Esophagus muscularis mucosa (tissue), 4 donors: ENCODE data around the gene EVC. TPM values are rescaled to one million over a fixed set of nuclear protein-coding genes. Genes with fewer than 3 reads are reported as not detected.

Experiments
- DNase-seq: peaks from one replicate; pipeline ENCODE4 v3.0.0-alpha.2; 2017; ENCODE audit errors: extremely low spot score
- H3K27ac ChIP-seq, 4 donors: fragments of 200-600 bp; sonication (generic); replicated peaks in 1 of 4; 1 replicate in 3 of 4; 2 replicates in 1 of 4; pipeline ENCODE4 v1.5.1; 2016 to 2019; ENCODE audit warnings: mild to moderate bottlenecking in 1 of 4
- H3K27me3 ChIP-seq, 4 donors: fragments of 200-600 bp; sonication (generic); one replicate each; pipeline versions ENCODE4 v1.5.1 to v1.6.0; 2016 to 2019
- H3K36me3 ChIP-seq, 4 donors: fragments of 200-600 bp; sonication (generic); one replicate each; pipeline ENCODE4 v1.5.1; 2016 to 2019
- H3K4me1 ChIP-seq, 4 donors: fragments of 200-600 bp; sonication (generic); one replicate each; pipeline ENCODE4 v1.5.1; 2016 to 2019
- H3K4me3 ChIP-seq, 4 donors: fragments of 200-600 bp; sonication (generic); 1 replicate in 2 of 4; 2 replicates in 2 of 4; pipeline ENCODE4 v1.5.1; 2016 to 2019; ENCODE audit warnings: mild to moderate bottlenecking in 4 of 4, moderate library complexity in 1 of 4
- H3K9me3 ChIP-seq, 4 donors: fragments of 200-600 bp; sonication (generic); 1 replicate in 3 of 4; 2 replicates in 1 of 4; pipeline ENCODE4 v1.5.1; 2016 to 2019
- EP300 ChIP-seq: sonication (generic); formaldehyde crosslinking; IDR thresholded peaks from one replicate; pipeline ENCODE4 v1.6.1; 2017; ENCODE audit warnings: antibody characterized with exemption
- POLR2A ChIP-seq: fragments of 450-650 bp; IDR thresholded peaks from one replicate; pipeline ENCODE4 v1.6.1; 2017; ENCODE audit warnings: antibody characterized with exemption, moderate library complexity, mild to moderate bottlenecking, low read depth
- POLR2AphosphoS5 ChIP-seq, 2 donors: sonication (generic); formaldehyde crosslinking; IDR thresholded peaks; one replicate each; pipeline ENCODE4 v1.6.1; 2017; ENCODE audit warnings: antibody characterized with exemption in 2 of 2
- WGBS: methylation state at CpG from one replicate; pipeline ENCODE4 v1.1.5; 2018; 5-methylcytosine and 5-hydroxymethylcytosine counted together
- intact Hi-C: fragments of 100-400 bp; cut with DNase I; formaldehyde crosslinking; loops from one replicate; pipeline ENCODE4 v1.15.1; 2023
- total RNA-seq, 4 donors: library from RNA; depleted of rRNA; stranded (reverse); fragments of >200 nt; gene quantifications; one replicate each; pipeline versions ENCODE4 v1.1.0 to v1.2.1, GENCODE V29; 2016
- TF ChIP-seq, protein P1 (sequence below), 3 experiments: fragments of 200-600 bp in 2 of 3; fragments of 450-650 bp in 1 of 3; sonication (generic) in 2 of 3; IDR thresholded peaks; one replicate each; pipeline ENCODE4 v1.5.1; 2017 to 2019; ENCODE audit warnings: antibody characterized with exemption in 3 of 3, mild to moderate bottlenecking in 2 of 3, moderate library complexity in 1 of 3

The EVC gene
- total RNA-seq, 4 donors from 2014 or later = 25.7 to 59.6 (median 44.2) TPM

DNA sequence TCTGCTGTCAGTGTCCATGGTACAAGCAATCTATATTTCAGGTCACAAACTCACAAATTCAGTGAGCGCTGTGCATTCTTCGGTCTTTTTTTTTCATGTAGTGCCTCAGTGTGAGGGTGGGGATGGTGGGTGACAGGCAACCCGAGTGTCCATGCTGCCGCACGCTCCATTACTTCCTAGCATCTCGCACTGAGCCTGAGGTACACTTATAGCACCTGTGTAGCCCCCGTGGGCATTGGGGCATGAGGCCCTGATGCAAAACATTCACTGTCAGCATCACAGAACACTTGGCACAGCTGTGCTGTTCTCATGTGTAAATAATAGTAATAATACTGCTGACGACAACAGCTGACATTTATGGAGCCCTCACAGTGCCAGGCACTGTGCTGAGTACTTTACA, 34.2 kb upstream of the EVC start:
- H3K27ac ChIP-seq = no peak overlapping the region
- no peaks in the 10 kb centered on the region for H3K4me1 ChIP-seq
- intact Hi-C loops = no loop called here
- H3K4me3 ChIP-seq = no peak overlapping the region
- no peaks in the 10 kb centered on the region for H3K27me3 ChIP-seq
- no peaks in the 10 kb centered on the region for H3K9me3 ChIP-seq
- TF ChIP-seq EP300 = no peak
- TF ChIP-seq, protein P1, sequence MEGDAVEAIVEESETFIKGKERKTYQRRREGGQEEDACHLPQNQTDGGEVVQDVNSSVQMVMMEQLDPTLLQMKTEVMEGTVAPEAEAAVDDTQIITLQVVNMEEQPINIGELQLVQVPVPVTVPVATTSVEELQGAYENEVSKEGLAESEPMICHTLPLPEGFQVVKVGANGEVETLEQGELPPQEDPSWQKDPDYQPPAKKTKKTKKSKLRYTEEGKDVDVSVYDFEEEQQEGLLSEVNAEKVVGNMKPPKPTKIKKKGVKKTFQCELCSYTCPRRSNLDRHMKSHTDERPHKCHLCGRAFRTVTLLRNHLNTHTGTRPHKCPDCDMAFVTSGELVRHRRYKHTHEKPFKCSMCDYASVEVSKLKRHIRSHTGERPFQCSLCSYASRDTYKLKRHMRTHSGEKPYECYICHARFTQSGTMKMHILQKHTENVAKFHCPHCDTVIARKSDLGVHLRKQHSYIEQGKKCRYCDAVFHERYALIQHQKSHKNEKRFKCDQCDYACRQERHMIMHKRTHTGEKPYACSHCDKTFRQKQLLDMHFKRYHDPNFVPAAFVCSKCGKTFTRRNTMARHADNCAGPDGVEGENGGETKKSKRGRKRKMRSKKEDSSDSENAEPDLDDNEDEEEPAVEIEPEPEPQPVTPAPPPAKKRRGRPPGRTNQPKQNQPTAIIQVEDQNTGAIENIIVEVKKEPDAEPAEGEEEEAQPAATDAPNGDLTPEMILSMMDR (IDR thresholded peaks at IDR 0.05) = no peak
- no peak for TF ChIP-seq POLR2AphosphoS5 (IDR thresholded peaks at IDR 0.05)
- TF ChIP-seq POLR2A = no peak
- peaks cover 5 to 93% (median 53%) of the 10 kb centered on the region in 4 donors for H3K36me3 ChIP-seq
- DNase-seq = no peak
- 92% methylated on average over 8 of the region's 8 CpGs for WGBS

DNA sequence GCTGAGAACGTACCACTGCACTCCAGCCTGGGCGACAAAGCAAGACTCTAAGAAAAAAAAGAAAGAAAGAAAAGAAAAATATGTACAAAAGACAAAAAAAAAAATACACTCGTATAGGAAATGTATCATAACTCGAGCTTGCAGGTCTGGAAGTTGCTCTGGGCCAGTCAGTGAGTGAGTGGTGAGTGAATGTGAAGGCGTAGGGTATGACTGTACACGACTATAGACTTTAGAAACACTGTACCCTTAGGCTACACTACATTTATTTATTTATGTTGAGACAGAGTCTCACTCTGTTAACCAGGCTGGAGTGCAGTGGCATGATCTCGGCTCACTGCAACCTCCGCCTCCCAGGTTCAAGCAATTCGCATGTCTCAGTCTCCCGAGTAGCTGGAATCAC, 32.0 kb upstream of the EVC start:
- peaks cover 5 to 92% (median 60%) of the 10 kb centered on the region in 4 donors for H3K36me3 ChIP-seq
- TF ChIP-seq EP300 (no peak), POLR2AphosphoS5 (IDR thresholded peaks at IDR 0.05) (no peak), POLR2A (no peak)
- TF ChIP-seq, protein P1 (IDR thresholded peaks at IDR 0.05) = no peak
- no peak for DNase-seq
- whole genome bisulfite sequencing = 90% methylated on average over 10 of the region's 10 CpGs
- no peaks in the 10 kb centered on the region for H3K27me3 ChIP-seq
- intact Hi-C loops = no loop called here
- no peak overlapping the region for H3K4me3 ChIP-seq
- no peaks in the 10 kb centered on the region for H3K4me1 ChIP-seq
- no peaks in the 10 kb centered on the region for H3K9me3 ChIP-seq
- H3K27ac ChIP-seq = no peak overlapping the region

DNA sequence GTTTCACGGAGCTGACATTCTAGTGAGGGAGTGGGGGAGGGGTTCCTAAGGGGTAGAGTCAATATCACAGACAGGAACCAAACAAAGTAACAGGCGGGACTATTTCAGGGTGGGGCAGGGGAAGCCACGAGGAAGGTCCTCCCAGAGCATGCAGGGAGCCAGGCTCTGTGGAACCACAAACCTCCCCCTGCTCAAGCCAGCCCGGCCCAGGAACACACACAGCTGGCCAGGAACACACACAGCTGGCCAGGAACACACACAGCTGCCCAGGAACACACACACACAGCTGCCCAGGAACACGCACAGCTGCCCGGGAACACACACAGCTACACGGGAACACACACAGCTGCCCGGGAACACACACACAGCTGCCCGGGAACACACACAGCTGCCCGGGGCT, 27.4 kb upstream of the EVC start:
- H3K4me3 ChIP-seq = no peak overlapping the region
- H3K27me3 ChIP-seq = no peaks in the 10 kb centered on the region
- intact Hi-C loops = no loop called here
- H3K27ac ChIP-seq = no peak overlapping the region
- WGBS = 61% methylated on average over 9 of the region's 10 CpGs
- H3K4me1 ChIP-seq = no peaks in the 10 kb centered on the region
- no peak for DNase-seq
- TF ChIP-seq POLR2AphosphoS5 (IDR thresholded peaks at IDR 0.05) (no peak), EP300 (no peak), POLR2A (no peak)
- TF ChIP-seq, protein P1 (IDR thresholded peaks at IDR 0.05) = no peak
- peaks cover 18 to 96% (median 64%) of the 10 kb centered on the region in 4 donors for H3K36me3 ChIP-seq
- peaks cover 0 to 5% (median 0%) of the 10 kb centered on the region in 4 donors for H3K9me3 ChIP-seq

DNA sequence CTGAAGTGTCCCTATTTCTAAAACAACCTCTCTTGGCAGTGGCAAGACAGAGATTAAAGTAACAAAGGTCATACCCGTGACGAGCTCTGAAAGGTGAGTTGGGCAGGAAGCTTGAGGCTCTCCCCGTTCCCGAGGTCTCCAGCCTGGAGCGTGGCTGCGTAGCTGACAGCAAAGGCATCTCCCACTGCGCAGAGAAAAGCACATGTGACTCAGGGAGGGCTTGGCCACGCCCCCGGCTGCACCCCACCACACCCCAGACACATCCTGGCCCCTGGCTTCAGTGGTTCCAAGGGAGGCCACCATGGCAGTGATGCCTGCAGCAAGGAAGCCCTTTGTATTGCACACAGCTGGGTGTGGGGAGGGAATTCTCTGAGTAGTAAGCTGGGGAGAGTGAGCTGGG, 25.7 kb upstream of the EVC start:
- no peak for DNase-seq
- H3K4me3 ChIP-seq = no peak overlapping the region
- no peaks in the 10 kb centered on the region for H3K27me3 ChIP-seq
- peaks cover 0 to 5% (median 0%) of the 10 kb centered on the region in 4 donors for H3K9me3 ChIP-seq
- peaks cover 18 to 99% (median 71%) of the 10 kb centered on the region in 4 donors for H3K36me3 ChIP-seq
- no peak for TF ChIP-seq EP300
- TF ChIP-seq, protein P1 (IDR thresholded peaks at IDR 0.05) = no peak
- TF ChIP-seq POLR2AphosphoS5 (IDR thresholded peaks at IDR 0.05) = no peak
- TF ChIP-seq POLR2A = no peak
- WGBS = 99% methylated on average over 8 of the region's 9 CpGs
- intact Hi-C loops = no loop called here
- H3K27ac ChIP-seq = no peak overlapping the region
- H3K4me1 ChIP-seq = no peaks in the 10 kb centered on the region

DNA sequence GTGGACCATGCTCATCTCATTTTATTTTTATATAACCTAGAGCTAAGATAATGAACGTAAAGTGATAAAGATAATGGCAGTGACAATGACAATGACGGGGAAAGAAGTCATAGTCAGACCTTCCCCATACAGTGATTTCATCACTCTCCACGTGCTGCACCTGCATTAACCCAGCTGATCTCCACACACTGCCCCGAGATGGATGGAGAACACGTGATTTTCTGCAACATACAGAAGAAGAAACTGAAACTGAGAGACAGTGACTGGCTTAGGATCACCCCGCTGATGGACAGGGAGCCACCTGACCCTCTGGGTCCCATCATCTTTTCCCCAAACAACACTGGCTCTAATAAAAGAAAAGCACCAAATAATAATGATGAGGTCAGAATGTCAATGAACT, 24.7 kb upstream of the EVC start:
- H3K4me1 ChIP-seq = no peaks in the 10 kb centered on the region
- H3K36me3 ChIP-seq = peaks cover 13 to 99% (median 67%) of the 10 kb centered on the region in 4 donors

More for the DNA sequence above, 24.7 kb upstream of the EVC start:
- H3K4me3 ChIP-seq = no peak overlapping the region
- no peaks in the 10 kb centered on the region for H3K27me3 ChIP-seq
- no peak overlapping the region for H3K27ac ChIP-seq
- DNase-seq = no peak
- WGBS = 90% methylated on average over 6 of the region's 6 CpGs
- peaks cover 0 to 5% (median 0%) of the 10 kb centered on the region in 4 donors for H3K9me3 ChIP-seq
- intact Hi-C loops = no loop called here
- TF ChIP-seq, protein P1 (IDR thresholded peaks at IDR 0.05) = no peak
- TF ChIP-seq POLR2AphosphoS5 (IDR thresholded peaks at IDR 0.05) = no peak
- no peak for TF ChIP-seq POLR2A
- no peak for TF ChIP-seq EP300
